IMR-90 (cell line): Measurements from ENCODE around the gene HNMT.

Source experiments
- BHLHE40 ChIP-seq: fragments of 150-350 bp; IDR thresholded peaks from 2 replicates; pipeline ENCODE4 v1.6.1; 2016; ENCODE audit warnings: mild to moderate bottlenecking, low read depth, low read length
- FOS ChIP-seq: fragments of 150-350 bp; IDR thresholded peaks from 2 replicates; pipeline ENCODE4 v1.6.1; 2016; ENCODE audit warnings: low read depth, low read length
- MAFK ChIP-seq: IDR thresholded peaks from 2 replicates; pipeline ENCODE4 v1.6.1; 2012; ENCODE audit warnings: low read depth, low read length, improper control_type of control experiment
- MAZ ChIP-seq: IDR thresholded peaks from 2 replicates; pipeline ENCODE4 v1.6.1; 2012; ENCODE audit warnings: low read depth, mild to moderate bottlenecking, low read length, improper control_type of control experiment, moderate library complexity, borderline replicate concordance
- MXI1 ChIP-seq: IDR thresholded peaks from 2 replicates; pipeline ENCODE4 v1.6.1; 2012; ENCODE audit warnings: low read depth, mild to moderate bottlenecking, low read length, moderate library complexity, borderline replicate concordance
- NFE2L2 ChIP-seq: fragments of 150-350 bp; IDR thresholded peaks from 2 replicates; pipeline ENCODE4 v1.6.1; 2016; ENCODE audit warnings: low read depth, mild to moderate bottlenecking, low read length
- POLR2A ChIP-seq: IDR thresholded peaks from 2 replicates; pipeline ENCODE4 v1.6.1; 2012; ENCODE audit warnings: mild to moderate bottlenecking, low read depth, low read length
- RAD21 ChIP-seq: IDR thresholded peaks from 2 replicates; pipeline ENCODE4 v1.6.1; 2012; ENCODE audit warnings: low read length, improper control_type of control experiment
- RCOR1 ChIP-seq: IDR thresholded peaks from 2 replicates; pipeline ENCODE4 v1.6.1; 2012; ENCODE audit warnings: mild to moderate bottlenecking, low read length, improper control_type of control experiment; ENCODE audit not compliant: insufficient replicate concordance
- RFX5 ChIP-seq: IDR thresholded peaks from 2 replicates; pipeline ENCODE4 v1.8.0; 2012; ENCODE audit warnings: low read depth, mild to moderate bottlenecking, low read length, moderate library complexity
- USF2 ChIP-seq: fragments of 150-350 bp; IDR thresholded peaks from 2 replicates; pipeline ENCODE4 v1.6.1; 2017; ENCODE audit warnings: mild to moderate bottlenecking, antibody characterized with exemption, low read length, low read depth
- TF ChIP-seq, protein P1 (sequence below): conservative IDR thresholded peaks from 2 replicates; pipeline ENCODE4 v1.5.1; 2012; ENCODE audit warnings: mild to moderate bottlenecking, low read depth, low read length, improper control_type of control experiment

DNA sequence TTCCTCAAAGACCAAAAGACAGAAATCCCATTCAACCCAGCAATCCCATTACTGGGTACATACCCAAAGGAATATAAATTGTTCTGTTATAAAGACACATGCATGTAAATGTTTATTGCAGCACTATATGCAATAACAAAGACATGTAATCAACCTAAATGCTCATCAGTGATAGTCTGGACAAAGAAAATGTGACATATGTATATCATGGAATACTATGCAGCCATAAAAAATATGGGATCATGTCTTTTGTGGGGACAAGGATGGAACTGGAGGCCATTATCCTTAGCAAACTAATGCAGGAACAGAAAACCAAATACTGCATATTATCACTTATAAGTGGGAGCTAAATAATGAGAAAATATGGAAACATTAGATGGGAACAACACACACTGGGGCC, 2.7 kb upstream of the HNMT start:
- TF ChIP-seq, protein P1, sequence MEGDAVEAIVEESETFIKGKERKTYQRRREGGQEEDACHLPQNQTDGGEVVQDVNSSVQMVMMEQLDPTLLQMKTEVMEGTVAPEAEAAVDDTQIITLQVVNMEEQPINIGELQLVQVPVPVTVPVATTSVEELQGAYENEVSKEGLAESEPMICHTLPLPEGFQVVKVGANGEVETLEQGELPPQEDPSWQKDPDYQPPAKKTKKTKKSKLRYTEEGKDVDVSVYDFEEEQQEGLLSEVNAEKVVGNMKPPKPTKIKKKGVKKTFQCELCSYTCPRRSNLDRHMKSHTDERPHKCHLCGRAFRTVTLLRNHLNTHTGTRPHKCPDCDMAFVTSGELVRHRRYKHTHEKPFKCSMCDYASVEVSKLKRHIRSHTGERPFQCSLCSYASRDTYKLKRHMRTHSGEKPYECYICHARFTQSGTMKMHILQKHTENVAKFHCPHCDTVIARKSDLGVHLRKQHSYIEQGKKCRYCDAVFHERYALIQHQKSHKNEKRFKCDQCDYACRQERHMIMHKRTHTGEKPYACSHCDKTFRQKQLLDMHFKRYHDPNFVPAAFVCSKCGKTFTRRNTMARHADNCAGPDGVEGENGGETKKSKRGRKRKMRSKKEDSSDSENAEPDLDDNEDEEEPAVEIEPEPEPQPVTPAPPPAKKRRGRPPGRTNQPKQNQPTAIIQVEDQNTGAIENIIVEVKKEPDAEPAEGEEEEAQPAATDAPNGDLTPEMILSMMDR: no peak
- TF ChIP-seq RFX5 (no peak), POLR2A (no peak), MAFK (no peak), BHLHE40 (no peak), MAZ (no peak), RAD21 (no peak), FOS (no peak), NFE2L2 (no peak), MXI1 (no peak), RCOR1 (no peak), USF2 (no peak)
